Natural killer cell (primary cell): ENCODE results near the gene GNGT2. TPM values are rescaled to one million over a fixed set of nuclear protein-coding genes. Genes with fewer than 3 reads are reported as not detected.

Experiments used
- ATAC-seq, 3 donors: fragments of 150-1000 bp in 2 of 3; fragments of 200-7000 bp in 1 of 3; cut with Tn5 transposase; 1 replicate in 1 of 3; 2 replicates in 2 of 3; pipeline ENCODE4 v1.10.0; 2021; ENCODE audit warnings: mild to moderate bottlenecking in 2 of 3, moderate library complexity in 2 of 3
- DNase-seq, 2 donors: peaks; one replicate each; pipeline versions ENCODE4 v3.0.0 to v3.0.0-alpha.2; 2013 to 2021; ENCODE audit warnings: mixed read lengths in 1 of 2
- H3K27ac ChIP-seq: one replicate; pipeline ENCODE4 v1.5.1; 2013; ENCODE audit warnings: mild to moderate bottlenecking, low read length
- H3K27me3 ChIP-seq: one replicate; pipeline ENCODE4 v1.6.1; 2013; ENCODE audit warnings: low read length; ENCODE audit not compliant: control insufficient read depth, insufficient read depth
- H3K36me3 ChIP-seq: one replicate; pipeline ENCODE4 v1.6.1; 2013; ENCODE audit warnings: low read length; ENCODE audit not compliant: control insufficient read depth, insufficient read depth
- H3K4me1 ChIP-seq: one replicate; pipeline ENCODE4 v1.6.1; 2013; ENCODE audit warnings: low read length; ENCODE audit not compliant: control insufficient read depth, insufficient read depth
- H3K4me3 ChIP-seq: one replicate; pipeline ENCODE4 v1.5.1; 2013; ENCODE audit warnings: low read length
- H3K9me3 ChIP-seq: one replicate; pipeline ENCODE4 v1.6.1; 2013; ENCODE audit warnings: low read length; ENCODE audit not compliant: control insufficient read depth, insufficient read depth
- H3K27ac Mint-ChIP-seq, 2 donors: one replicate each; pipeline ENCODE4 v1.8.0; 2022; ENCODE audit warnings: mild to moderate bottlenecking in 2 of 2, mixed read lengths in 2 of 2, moderate library complexity in 1 of 2
- H3K27me3 Mint-ChIP-seq, 2 donors: one replicate each; pipeline ENCODE4 v1.8.0; 2022; ENCODE audit warnings: low read depth in 2 of 2, mixed read lengths in 2 of 2
- H3K36me3 Mint-ChIP-seq: one replicate; pipeline ENCODE4 v1.8.0; 2022; ENCODE audit warnings: mixed read lengths
- H3K4me1 Mint-ChIP-seq, 2 donors: one replicate each; pipeline ENCODE4 v1.8.0; 2022; ENCODE audit warnings: mixed read lengths in 2 of 2
- H3K4me3 Mint-ChIP-seq: one replicate; pipeline ENCODE4 v1.8.0; 2022; ENCODE audit warnings: mild to moderate bottlenecking, moderate library complexity, mixed read lengths
- H3K9me3 Mint-ChIP-seq, 2 donors: one replicate each; pipeline ENCODE4 v1.8.0; 2022; ENCODE audit warnings: mixed read lengths in 2 of 2
- WGBS: methylation state at CpG from one replicate; pipeline ENCODE4 v1.1.7; 2013; ENCODE audit warnings: missing lambda C conversion rate; ENCODE audit not compliant: insufficient coverage; 5-methylcytosine and 5-hydroxymethylcytosine counted together
- intact Hi-C: fragments of 100-400 bp; cut with micrococcal nuclease; formaldehyde crosslinking; loops from one replicate; pipeline ENCODE4 v1.14.2; 2022
- total RNA-seq, 4 donors: library from RNA; stranded (reverse); fragments of 120-200 nt in 1 of 4; gene quantifications; one replicate each; pipeline versions ENCODE4 v1.2.3 to v1.2.4, GENCODE V29; 2013 to 2022
- TF ChIP-seq, protein P1 (sequence below): fragments of 200-600 bp; IDR thresholded peaks from one replicate; pipeline ENCODE4 v1.8.0; 2022; ENCODE audit warnings: antibody characterized with exemption

GNGT2 gene
- total RNA-seq, 3 donors from 2014 or later (not counting 1 experiment from before 2014, with no cell fraction given): 35.8 to 41.6 (median 39.4) TPM

DNA sequence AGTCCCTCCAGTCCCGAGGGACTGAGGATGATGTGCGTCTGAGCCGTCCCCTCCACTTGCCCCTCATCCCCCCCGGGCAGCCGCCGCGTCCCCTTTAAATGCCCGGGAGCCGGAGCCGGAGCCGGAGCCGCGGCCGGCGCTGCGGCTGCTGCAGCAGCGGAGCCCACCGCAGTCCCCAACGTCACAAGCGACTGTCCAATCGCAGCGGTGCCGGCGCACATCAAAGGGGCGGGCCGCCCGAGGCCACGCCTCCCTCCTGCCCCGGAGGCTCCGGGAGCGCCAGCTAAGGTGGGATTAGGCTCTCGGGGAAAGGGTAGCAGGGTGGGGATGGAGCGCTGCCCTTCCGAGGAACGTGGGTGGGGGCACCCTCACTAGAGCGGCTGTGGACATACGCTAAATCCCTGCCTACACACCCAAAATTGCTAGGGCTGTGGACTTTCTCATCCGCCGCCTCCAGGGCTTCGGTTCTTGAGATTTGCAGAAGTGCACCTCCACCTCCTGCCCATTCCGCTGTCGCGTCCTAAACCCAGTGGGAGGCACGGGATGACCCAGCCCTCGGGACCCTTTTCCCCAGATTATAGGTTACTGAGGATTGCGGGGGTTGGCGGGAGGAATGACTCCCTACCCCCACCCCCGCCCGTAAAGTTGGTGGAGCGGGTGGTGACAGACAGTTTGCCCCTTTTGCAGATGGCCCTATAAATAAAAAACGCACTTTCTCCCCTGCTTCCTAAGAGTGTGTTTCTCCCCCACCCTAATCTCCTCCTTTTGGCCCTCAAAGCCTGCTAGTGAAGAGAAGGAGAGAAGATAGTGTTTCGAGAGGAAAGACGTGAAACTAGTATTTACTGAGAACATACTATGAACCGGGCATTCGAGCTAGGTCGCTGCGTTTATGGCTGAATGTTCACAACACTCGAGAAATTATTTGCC is 20.5 kb upstream of the GNGT2 start, which contains the start of gene PHOSPHO1:
Gene PHOSPHO1 (minus strand): TSS at position 152 of the 927 bp plus-strand sequence. CDS start 4,096 bp downstream, outside the sequence.
- Mint-ChIP-seq H3K9me3 (no peaks in the 10 kb centered on the region), H3K4me1 (peaks cover 18 to 49% of the 10 kb centered on the region in 2 donors), H3K36me3 (no peaks in the 10 kb centered on the region), H3K4me3 (peak within 1 kb of the TSS; percentile 91), H3K27me3 (no peaks in the 10 kb centered on the region), H3K27ac (peak within 1 kb of the TSS; percentile 35 to 59)
- TF ChIP-seq, protein P1, sequence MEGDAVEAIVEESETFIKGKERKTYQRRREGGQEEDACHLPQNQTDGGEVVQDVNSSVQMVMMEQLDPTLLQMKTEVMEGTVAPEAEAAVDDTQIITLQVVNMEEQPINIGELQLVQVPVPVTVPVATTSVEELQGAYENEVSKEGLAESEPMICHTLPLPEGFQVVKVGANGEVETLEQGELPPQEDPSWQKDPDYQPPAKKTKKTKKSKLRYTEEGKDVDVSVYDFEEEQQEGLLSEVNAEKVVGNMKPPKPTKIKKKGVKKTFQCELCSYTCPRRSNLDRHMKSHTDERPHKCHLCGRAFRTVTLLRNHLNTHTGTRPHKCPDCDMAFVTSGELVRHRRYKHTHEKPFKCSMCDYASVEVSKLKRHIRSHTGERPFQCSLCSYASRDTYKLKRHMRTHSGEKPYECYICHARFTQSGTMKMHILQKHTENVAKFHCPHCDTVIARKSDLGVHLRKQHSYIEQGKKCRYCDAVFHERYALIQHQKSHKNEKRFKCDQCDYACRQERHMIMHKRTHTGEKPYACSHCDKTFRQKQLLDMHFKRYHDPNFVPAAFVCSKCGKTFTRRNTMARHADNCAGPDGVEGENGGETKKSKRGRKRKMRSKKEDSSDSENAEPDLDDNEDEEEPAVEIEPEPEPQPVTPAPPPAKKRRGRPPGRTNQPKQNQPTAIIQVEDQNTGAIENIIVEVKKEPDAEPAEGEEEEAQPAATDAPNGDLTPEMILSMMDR: no peak
- peaks cover 37% of the 10 kb centered on the region for H3K4me1 ChIP-seq
- H3K27ac ChIP-seq: no peak within 1 kb of the TSS
- DNase-seq: peak; percentile 88 to 95
- peak; percentile 91 to 95 (median 95) for ATAC-seq
- intact Hi-C loops: loop anchor here (1.0 kb wide), 1 partner anchor 13 kb away; no protein-coding TSS in a partner anchor
- peaks cover 2% of the 10 kb centered on the region for H3K36me3 ChIP-seq
- H3K27me3 ChIP-seq: no peaks in the 10 kb centered on the region
- WGBS: 5% methylated on average over 50 of the region's 58 CpGs
- H3K4me3 ChIP-seq: peak within 1 kb of the TSS; percentile 63
- no peaks in the 10 kb centered on the region for H3K9me3 ChIP-seq

DNA sequence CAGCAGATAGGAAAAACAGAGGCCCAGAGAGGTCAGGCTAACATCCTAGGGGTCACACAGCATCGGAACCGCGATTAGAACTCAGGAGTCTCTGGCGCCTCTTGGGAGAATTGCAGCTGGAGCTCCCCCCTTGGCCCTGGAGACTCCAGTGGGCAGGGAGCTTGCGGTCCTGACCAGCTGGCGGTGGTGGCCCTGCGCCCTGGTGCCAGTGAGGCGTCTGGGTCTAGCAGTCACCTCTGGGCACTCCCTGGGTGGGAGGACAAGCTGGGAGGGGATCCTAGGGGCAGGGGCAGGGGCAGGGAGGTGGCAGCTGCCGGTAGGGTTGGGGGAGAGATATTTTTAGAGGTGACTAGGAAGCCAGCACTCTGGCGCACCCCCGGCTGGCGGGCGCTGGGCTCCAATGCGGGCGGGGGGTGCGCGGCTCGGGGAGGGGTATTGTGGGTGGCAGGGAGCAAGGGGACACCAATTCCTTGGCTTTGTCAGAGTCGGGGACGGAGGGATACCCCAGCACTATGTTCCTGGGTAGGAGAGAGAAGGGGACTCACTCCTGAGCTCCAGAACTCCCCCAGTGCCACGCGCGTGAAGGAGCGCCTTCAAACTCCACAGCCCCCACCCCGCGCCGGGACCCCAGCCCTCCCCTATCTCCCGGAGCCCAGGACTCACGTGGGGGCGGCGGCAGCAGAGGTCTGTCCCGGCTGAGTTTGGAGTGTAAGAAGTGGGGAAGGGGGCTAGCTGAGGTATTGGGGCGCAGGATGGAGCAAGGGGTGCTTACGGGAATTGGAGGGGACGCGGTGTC is 19.6 kb upstream of the GNGT2 start:
- TF ChIP-seq, protein P1: no peak
- peak overlapping the region; percentile 63 for H3K4me3 ChIP-seq
- no peak overlapping the region for H3K27ac ChIP-seq
- H3K27me3 Mint-ChIP-seq: no peaks in the 10 kb centered on the region
- DNase-seq (peak in 1 of 2 donors; percentile 14), ATAC-seq (peak in 1 of 3 donors; percentile 10)
- H3K9me3 ChIP-seq: no peaks in the 10 kb centered on the region
- no peaks in the 10 kb centered on the region for H3K27me3 ChIP-seq
- H3K4me1 ChIP-seq: peaks cover 46% of the 10 kb centered on the region
- no peaks in the 10 kb centered on the region for H3K36me3 Mint-ChIP-seq
- H3K36me3 ChIP-seq: peaks cover 2% of the 10 kb centered on the region
- peak overlapping the region; percentile 35 to 54 for H3K27ac Mint-ChIP-seq
- 12% methylated on average over 36 of the region's 36 CpGs for WGBS
- peak overlapping the region; percentile 91 for H3K4me3 Mint-ChIP-seq
- H3K9me3 Mint-ChIP-seq: no peaks in the 10 kb centered on the region
- peaks cover 18 to 55% of the 10 kb centered on the region in 2 donors for H3K4me1 Mint-ChIP-seq
- intact Hi-C loops: loop anchor here (1.0 to 10.0 kb wide), 2 partner anchors 12 to 135 kb away; partner anchors contain the start of gene ZNF652

DNA sequence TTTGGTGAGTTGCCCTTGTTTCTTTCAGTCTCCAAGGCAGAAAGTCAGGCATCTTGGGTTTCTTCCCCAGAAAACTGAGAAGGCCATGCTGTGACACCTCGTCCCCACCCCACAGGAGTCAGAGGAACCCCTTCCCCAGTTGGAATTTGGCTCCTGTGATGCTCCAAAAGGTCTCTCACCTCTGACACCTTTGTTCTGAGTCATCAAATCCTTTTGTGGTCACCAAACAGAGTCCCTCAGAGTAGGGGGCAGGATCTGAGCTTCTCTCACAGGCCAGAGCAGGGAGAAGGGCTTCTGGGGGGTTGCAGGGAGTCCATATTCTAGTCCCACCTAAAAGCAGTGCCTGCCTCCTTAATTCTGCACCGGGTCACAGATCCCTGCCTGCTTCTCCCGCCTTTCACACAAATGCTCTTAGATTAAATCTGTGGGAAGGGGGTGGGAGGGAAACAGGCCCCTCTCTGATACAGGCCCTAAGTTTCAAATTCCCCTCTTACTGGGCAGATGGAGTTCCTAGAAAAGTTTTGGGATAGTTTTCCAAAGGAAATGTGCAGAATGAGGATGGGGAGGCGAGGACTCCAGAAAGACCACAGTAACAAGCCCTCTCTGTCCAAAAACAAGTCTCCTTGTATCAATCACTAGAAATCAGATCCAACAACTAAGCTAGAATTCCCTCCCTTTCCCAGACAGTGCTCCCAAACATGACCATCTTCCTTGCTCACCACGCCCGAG is 18.9 kb upstream of the GNGT2 start:
- no peak overlapping the region for H3K4me3 ChIP-seq
- no peaks in the 10 kb centered on the region for H3K9me3 Mint-ChIP-seq
- intact Hi-C loops: loop anchor here (10.0 kb wide), 1 partner anchor 136 kb away; the partner anchor contains the start of gene ZNF652
- no peak overlapping the region for H3K27ac ChIP-seq
- ATAC-seq: no peak
- peaks cover 25 to 62% of the 10 kb centered on the region in 2 donors for H3K4me1 Mint-ChIP-seq
- H3K9me3 ChIP-seq: no peaks in the 10 kb centered on the region
- H3K4me1 ChIP-seq: peaks cover 53% of the 10 kb centered on the region
- 88% methylated on average over 4 of the region's 6 CpGs for WGBS
- TF ChIP-seq, protein P1: no peak
- H3K27me3 Mint-ChIP-seq: no peaks in the 10 kb centered on the region
- peak overlapping the region; percentile 35 to 54 for H3K27ac Mint-ChIP-seq
- no peaks in the 10 kb centered on the region for H3K27me3 ChIP-seq
- peak overlapping the region; percentile 64 for H3K4me3 Mint-ChIP-seq
- DNase-seq: peak in 1 of 2 donors; percentile 16
- peaks cover 2% of the 10 kb centered on the region for H3K36me3 ChIP-seq
- no peaks in the 10 kb centered on the region for H3K36me3 Mint-ChIP-seq
